CD8-positive, alpha-beta memory T cell (primary cell): ENCODE results near the gene ADM5. TPM values are rescaled to one million over a fixed set of nuclear protein-coding genes. Genes with fewer than 3 reads are reported as not detected.

ENCODE experiments used
- CTCF ChIA-PET: fragments of 350-600 bp; sonication (Branson Sonifier 250); formaldehyde crosslinking; loops from one replicate; lab custom pipeline; 2021; ENCODE audit warnings: antibody characterized with exemption; lab: Charles Lee
- POLR2A ChIA-PET: fragments of 350-600 bp; sonication (Branson Sonifier 250); formaldehyde crosslinking; loops from one replicate; lab custom pipeline; 2021; ENCODE audit warnings: antibody characterized with exemption; lab: Charles Lee
- DNase-seq, 5 donors: peaks; one replicate each; pipeline versions ENCODE4 v3.0.0 to v3.0.0-alpha.2; 2020 to 2022; ENCODE audit warnings: mixed read lengths in 1 of 5
- H3K27ac ChIP-seq: one replicate; pipeline ENCODE4 v1.7.0; 2013; ENCODE audit warnings: low read depth, mild to moderate bottlenecking, low read length, moderate library complexity
- H3K27me3 ChIP-seq: 2 replicates; pipeline ENCODE4 v1.7.0; 2013; ENCODE audit warnings: low read length, mild to moderate bottlenecking; ENCODE audit not compliant: insufficient read depth, poor library complexity, severe bottlenecking
- H3K36me3 ChIP-seq: 2 replicates; pipeline ENCODE4 v1.7.0; 2013; ENCODE audit warnings: mild to moderate bottlenecking, low read length, moderate library complexity; ENCODE audit not compliant: insufficient read depth
- H3K4me1 ChIP-seq: 2 replicates; pipeline ENCODE4 v1.7.0; 2013; ENCODE audit warnings: mild to moderate bottlenecking, low read length, moderate library complexity; ENCODE audit not compliant: insufficient read depth
- H3K4me3 ChIP-seq: 2 replicates; pipeline ENCODE4 v1.7.0; 2013; ENCODE audit warnings: mild to moderate bottlenecking, low read length
- H3K9me3 ChIP-seq: 2 replicates; pipeline ENCODE4 v1.7.0; 2013; ENCODE audit warnings: mild to moderate bottlenecking, low read length
- H3K27ac Mint-ChIP-seq, 8 donors: one replicate each; pipeline ENCODE4 v1.8.0; 2020 to 2021; ENCODE audit warnings: mixed read lengths in 8 of 8, mild to moderate bottlenecking in 6 of 8, inconsistent platforms in 3 of 8, moderate library complexity in 3 of 8
- H3K27me3 Mint-ChIP-seq, 2 donors: one replicate each; pipeline ENCODE4 v1.8.0; 2020 to 2021; ENCODE audit warnings: mixed read lengths in 2 of 2, mild to moderate bottlenecking in 1 of 2, moderate library complexity in 1 of 2
- H3K36me3 Mint-ChIP-seq, 3 donors: one replicate each; pipeline ENCODE4 v1.8.0; 2020 to 2021; ENCODE audit warnings: mixed read lengths in 3 of 3, inconsistent platforms in 1 of 3, mild to moderate bottlenecking in 1 of 3
- H3K4me1 Mint-ChIP-seq, 3 donors: one replicate each; pipeline ENCODE4 v1.8.0; 2020 to 2021; ENCODE audit warnings: mixed read lengths in 3 of 3, inconsistent platforms in 1 of 3, mild to moderate bottlenecking in 1 of 3
- H3K4me3 Mint-ChIP-seq, 7 donors: one replicate each; pipeline ENCODE4 v1.8.0; 2020 to 2021; ENCODE audit warnings: mixed read lengths in 7 of 7, mild to moderate bottlenecking in 6 of 7, moderate library complexity in 4 of 7, inconsistent platforms in 2 of 7
- H3K9me3 Mint-ChIP-seq, 5 donors: one replicate each; pipeline ENCODE4 v1.8.0; 2020 to 2022; ENCODE audit warnings: mixed read lengths in 5 of 5, mild to moderate bottlenecking in 3 of 5, moderate library complexity in 2 of 5, inconsistent platforms in 1 of 5
- polyA plus RNA-seq: library from polyadenylated mRNA; unstranded; fragments of 300-500 nt; fragmentation: Illumina TruSeq; gene quantifications from one replicate; pipeline ENCODE4 v1.2.3, GENCODE V29; 2021
- total RNA-seq, 2 experiments: library from RNA; stranded (reverse); gene quantifications; one replicate each; pipeline ENCODE4 v1.2.3, GENCODE V29; 2021

Gene ADM5
- total and polyA plus RNA-seq, 3 experiments from 2014 or later: 0.91 to 7.2 (median 6.9) TPM

DNA sequence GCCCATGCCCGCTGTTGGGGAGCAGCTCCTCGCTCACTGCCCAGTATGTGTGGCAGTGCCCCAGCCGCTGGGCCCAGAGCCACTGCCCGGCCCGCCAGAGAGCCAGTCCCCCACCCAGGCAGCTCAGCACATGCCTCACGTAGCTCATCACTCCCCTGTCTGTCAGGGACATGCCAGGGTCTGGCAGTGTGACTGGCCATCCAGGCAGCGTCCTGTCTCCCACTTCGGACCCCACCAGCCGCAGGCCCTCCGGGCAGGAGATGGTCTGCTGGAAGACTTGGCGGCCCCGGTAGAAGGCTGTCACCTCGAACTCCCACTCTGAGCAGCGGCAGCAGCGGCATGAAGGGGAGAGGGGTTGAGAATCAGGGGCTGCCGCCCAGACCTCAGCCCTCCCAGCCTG, 27.4 kb upstream of the ADM5 start:
- Mint-ChIP-seq H3K27me3 (no peaks in the 10 kb centered on the region), H3K9me3 (no peaks in the 10 kb centered on the region), H3K27ac (peak overlapping the region in 4 of 8 donors; percentile 8 to 61 (median 27)), H3K4me3 (peak overlapping the region in 3 of 7 donors; percentile 10 to 48 (median 11)), H3K4me1 (peaks cover 28 to 54% (median 33%) of the 10 kb centered on the region in 3 donors), H3K36me3 (peaks cover 0 to 76% (median 4%) of the 10 kb centered on the region in 3 donors)
- ChIA-PET POLR2A (interaction anchor here (3.9 kb wide), 1 partner anchor 20 kb away, joined by 61 read pairs; the partner anchor contains the start of genes RRAS and SCAF1), CTCF (no interaction called here)
- H3K27ac ChIP-seq: no peak overlapping the region
- no peak overlapping the region for H3K4me3 ChIP-seq
- H3K4me1 ChIP-seq: peaks cover 29% of the 10 kb centered on the region
- H3K27me3 ChIP-seq: no peaks in the 10 kb centered on the region
- no peaks in the 10 kb centered on the region for H3K9me3 ChIP-seq
- H3K36me3 ChIP-seq: peaks cover 33% of the 10 kb centered on the region
- no peak for DNase-seq

DNA sequence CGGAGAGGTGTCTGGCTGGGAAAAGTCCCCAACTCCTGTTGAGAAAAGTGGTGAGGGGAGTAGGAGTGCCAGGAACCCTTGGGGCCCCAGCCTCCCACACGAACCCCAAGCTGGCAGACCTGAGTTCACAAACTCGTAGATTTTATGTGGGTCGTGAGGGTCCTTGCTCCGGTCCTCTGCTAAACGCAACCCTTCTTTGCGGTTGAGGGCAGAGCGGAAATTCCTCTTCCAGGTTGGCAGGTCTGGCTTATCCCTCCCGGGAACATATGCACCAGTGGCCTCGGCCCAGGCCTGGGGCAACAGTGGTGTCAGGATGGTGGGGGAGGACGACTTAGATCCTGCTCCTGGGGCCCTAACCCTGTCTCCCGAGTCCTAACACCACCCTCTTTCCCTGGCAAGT, 26.2 kb upstream of the ADM5 start:
- Histone ChIP-seq H3K9me3 (no peaks in the 10 kb centered on the region), H3K27me3 (no peaks in the 10 kb centered on the region), H3K4me1 (peaks cover 29% of the 10 kb centered on the region), H3K36me3 (peaks cover 33% of the 10 kb centered on the region), H3K4me3 (peak overlapping the region; percentile 99), H3K27ac (peak overlapping the region; percentile 77)
- Mint-ChIP-seq H3K36me3 (peaks cover 0 to 70% (median 4%) of the 10 kb centered on the region in 3 donors), H3K27me3 (no peaks in the 10 kb centered on the region), H3K27ac (peak overlapping the region; percentile 74 to 100 (median 98)), H3K4me1 (peaks cover 31 to 55% (median 40%) of the 10 kb centered on the region in 3 donors), H3K9me3 (no peaks in the 10 kb centered on the region), H3K4me3 (peak overlapping the region; percentile 95 to 99 (median 97))
- CTCF ChIA-PET: interaction anchor here (1.4 to 3.7 kb wide), 3 partner anchors 11 to 22 kb away, joined by 3 to 26 read pairs (median 13); partner anchors contain the start of genes RRAS and SCAF1
- POLR2A ChIA-PET: interaction anchor here (0.7 to 3.9 kb wide), 5 partner anchors 11 to 671 kb away, joined by 4 to 61 read pairs (median 14); partner anchors contain the start of genes PRMT1, RRAS and SCAF1
- DNase-seq: no peak

DNA sequence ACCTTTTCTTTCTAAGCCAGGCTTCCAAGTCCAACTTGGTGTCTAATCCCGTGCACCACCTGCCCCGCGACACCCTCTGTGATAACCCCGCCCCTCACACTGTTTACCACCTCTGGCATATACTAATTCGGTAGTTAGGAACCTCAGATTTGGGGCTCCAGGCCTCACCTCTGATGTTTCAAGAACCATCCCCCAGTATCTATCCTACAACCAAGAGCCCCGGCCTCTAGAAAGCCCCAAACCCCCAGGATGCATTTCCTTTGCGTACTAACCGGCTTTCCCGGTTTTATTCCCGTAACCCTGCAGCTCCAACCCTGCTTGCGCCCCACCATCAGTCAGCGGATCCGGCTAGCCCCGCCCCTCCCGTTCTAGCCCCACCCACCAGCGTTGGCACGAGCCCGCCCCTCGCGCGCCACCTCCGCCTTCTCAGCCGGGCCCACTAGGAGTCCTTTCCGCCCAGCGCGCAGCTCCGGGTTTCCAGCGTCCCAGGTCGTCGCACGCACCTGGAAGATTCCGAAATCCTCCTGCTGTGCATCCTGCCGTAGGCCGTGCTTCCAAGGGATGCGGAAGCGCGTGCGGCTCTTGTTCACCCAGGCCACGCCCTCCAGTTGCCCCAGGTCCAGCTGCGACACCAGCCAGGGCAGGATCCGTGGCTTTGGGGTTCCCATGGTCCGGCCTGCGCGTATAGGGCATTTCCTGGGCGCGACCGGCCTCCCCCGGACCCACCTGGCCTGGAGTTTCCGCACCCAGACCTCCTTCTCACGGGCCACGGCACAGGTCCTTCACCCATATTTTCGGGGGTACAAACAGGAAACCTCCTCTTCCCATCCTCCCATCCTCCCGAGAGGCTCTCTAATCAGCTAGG, 25.0 kb upstream of the ADM5 start:
- H3K36me3 Mint-ChIP-seq: peaks cover 0 to 60% (median 4%) of the 10 kb centered on the region in 3 donors
- no peaks in the 10 kb centered on the region for H3K9me3 Mint-ChIP-seq
- H3K4me1 Mint-ChIP-seq: peaks cover 31 to 52% (median 40%) of the 10 kb centered on the region in 3 donors
- peak overlapping the region; percentile 95 to 99 (median 97) for H3K4me3 Mint-ChIP-seq
- H3K4me3 ChIP-seq: peak overlapping the region; percentile 99
- peak; percentile 82 to 96 (median 89) for DNase-seq
- H3K36me3 ChIP-seq: peaks cover 25% of the 10 kb centered on the region
- no peaks in the 10 kb centered on the region for H3K27me3 ChIP-seq
- H3K27ac ChIP-seq: peak overlapping the region; percentile 77
- H3K9me3 ChIP-seq: no peaks in the 10 kb centered on the region
- no peaks in the 10 kb centered on the region for H3K27me3 Mint-ChIP-seq
- CTCF ChIA-PET: interaction anchor here (0.8 to 3.7 kb wide), 6 partner anchors 10 to 159 kb away, joined by 3 to 26 read pairs (median 5); partner anchors contain the start of genes RRAS and SCAF1
- peaks cover 29% of the 10 kb centered on the region for H3K4me1 ChIP-seq
- H3K27ac Mint-ChIP-seq: peak overlapping the region; percentile 74 to 100 (median 98)
- POLR2A ChIA-PET: interaction anchor here (0.6 to 3.9 kb wide), 13 partner anchors 10 to 672 kb away, joined by 3 to 61 read pairs (median 4); partner anchors contain the start of genes NOSIP, PRMT1, PRRG2 and RRAS

DNA sequence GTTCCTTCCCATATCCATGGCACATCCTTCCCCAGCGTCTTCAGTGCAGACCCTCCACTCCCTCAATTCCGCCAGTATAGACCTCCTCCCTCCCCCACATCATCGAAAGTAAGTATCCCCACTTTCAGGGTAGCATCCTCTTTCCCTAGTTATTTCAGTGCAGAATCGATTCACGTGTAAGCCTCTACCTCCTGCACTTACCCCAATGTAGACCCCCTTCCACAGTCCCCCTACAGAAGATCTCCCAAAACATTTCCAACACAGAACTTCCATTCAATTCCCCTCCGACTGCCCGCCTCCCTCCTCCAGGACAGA, 24.4 kb upstream of the ADM5 start:
- H3K27me3 ChIP-seq: no peaks in the 10 kb centered on the region
- POLR2A ChIA-PET: interaction anchor here (0.6 to 3.9 kb wide), 11 partner anchors 10 to 170 kb away, joined by 3 to 61 read pairs (median 4); partner anchors contain the start of genes NOSIP, PRMT1, PRRG2 and RRAS
- Mint-ChIP-seq H3K27me3 (no peaks in the 10 kb centered on the region), H3K27ac (peak overlapping the region; percentile 74 to 100 (median 98)), H3K4me3 (peak overlapping the region; percentile 95 to 99 (median 97)), H3K36me3 (peaks cover 0 to 59% (median 2%) of the 10 kb centered on the region in 3 donors), H3K4me1 (peaks cover 31 to 49% (median 40%) of the 10 kb centered on the region in 3 donors), H3K9me3 (no peaks in the 10 kb centered on the region)
- H3K4me3 ChIP-seq: peak overlapping the region; percentile 99
- peaks cover 21% of the 10 kb centered on the region for H3K36me3 ChIP-seq
- peak overlapping the region; percentile 77 for H3K27ac ChIP-seq
- peaks cover 29% of the 10 kb centered on the region for H3K4me1 ChIP-seq
- DNase-seq: no peak
- no peaks in the 10 kb centered on the region for H3K9me3 ChIP-seq
- CTCF ChIA-PET: interaction anchor here (1.6 to 3.7 kb wide), 3 partner anchors 10 to 118 kb away, joined by 4 to 26 read pairs (median 13); partner anchors contain the start of genes RRAS and SCAF1

DNA sequence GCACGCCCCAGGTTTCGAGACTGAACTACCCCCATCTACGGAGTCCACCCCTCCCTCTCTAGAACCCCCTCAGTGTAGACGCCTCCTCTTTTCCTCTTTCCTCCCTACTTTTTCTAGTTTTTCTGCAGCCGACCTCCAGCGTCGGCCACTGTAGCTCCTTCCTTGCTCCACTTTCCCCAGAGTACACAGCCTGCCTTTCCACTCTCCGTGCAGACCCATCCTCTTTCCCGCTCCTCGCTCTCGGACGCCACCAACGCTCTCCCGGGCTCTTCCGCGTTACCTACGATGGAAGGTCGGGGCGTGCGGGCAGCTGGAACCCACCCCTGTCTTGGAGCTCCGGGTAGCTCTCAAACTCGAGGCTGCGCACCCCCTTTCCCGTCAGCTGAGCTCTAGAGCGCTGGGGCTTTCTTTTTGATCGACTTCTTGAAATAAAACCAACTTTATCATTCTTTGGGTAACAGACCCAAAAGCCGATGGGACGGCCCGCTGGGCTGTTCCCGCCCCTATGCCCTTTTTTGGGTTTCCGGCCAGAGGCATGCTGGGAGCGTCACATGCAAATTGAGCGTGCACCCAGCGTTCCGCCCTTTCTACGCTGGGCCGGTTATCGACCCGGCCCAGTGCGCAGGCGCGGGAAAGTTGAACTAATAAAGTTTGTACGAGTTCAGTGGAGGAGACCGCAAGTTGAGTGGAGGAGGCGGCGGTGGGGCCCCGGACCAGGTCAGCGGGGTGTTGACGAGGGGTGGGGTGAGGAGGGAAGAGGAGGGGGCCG, 23.9 kb upstream of the ADM5 start, which contains the start of the genes BCL2L12 and IRF3:
BCL2L12 (plus strand) TSS at position 583 of the 769 bp plus-strand sequence. CDS start 760 bp downstream, outside the sequence.
IRF3 (minus strand) TSS at position 507 of the 769 bp plus-strand sequence. CDS start 1,019 bp downstream, outside the sequence.
- Histone ChIP-seq H3K27me3 (no peaks in the 10 kb centered on the region), H3K4me3 (peak within 1 kb of the TSS; percentile 99), H3K27ac (peak within 1 kb of the TSS; percentile 77), H3K9me3 (no peaks in the 10 kb centered on the region), H3K36me3 (peaks cover 16% of the 10 kb centered on the region), H3K4me1 (peaks cover 29% of the 10 kb centered on the region)
- peaks cover 0 to 55% (median 0%) of the 10 kb centered on the region in 3 donors for H3K36me3 Mint-ChIP-seq
- peak within 1 kb of the TSS; percentile 74 to 100 (median 98) for H3K27ac Mint-ChIP-seq
- peak within 1 kb of the TSS; percentile 95 to 99 (median 97) for H3K4me3 Mint-ChIP-seq
- DNase-seq: peak; percentile 98 to 100 (median 100)
- CTCF ChIA-PET: interaction anchor here (1.6 to 3.7 kb wide), 3 partner anchors 9 to 118 kb away, joined by 4 to 26 read pairs (median 13); partner anchors contain the start of genes RRAS and SCAF1
- peaks cover 28 to 44% (median 40%) of the 10 kb centered on the region in 3 donors for H3K4me1 Mint-ChIP-seq
- H3K9me3 Mint-ChIP-seq: no peaks in the 10 kb centered on the region
- POLR2A ChIA-PET: interaction anchor here (0.6 to 3.9 kb wide), 12 partner anchors 9 to 897 kb away, joined by 3 to 61 read pairs (median 6); partner anchors contain the start of genes NOSIP, PRMT1, PRRG2 and RRAS
- H3K27me3 Mint-ChIP-seq: no peaks in the 10 kb centered on the region

DNA sequence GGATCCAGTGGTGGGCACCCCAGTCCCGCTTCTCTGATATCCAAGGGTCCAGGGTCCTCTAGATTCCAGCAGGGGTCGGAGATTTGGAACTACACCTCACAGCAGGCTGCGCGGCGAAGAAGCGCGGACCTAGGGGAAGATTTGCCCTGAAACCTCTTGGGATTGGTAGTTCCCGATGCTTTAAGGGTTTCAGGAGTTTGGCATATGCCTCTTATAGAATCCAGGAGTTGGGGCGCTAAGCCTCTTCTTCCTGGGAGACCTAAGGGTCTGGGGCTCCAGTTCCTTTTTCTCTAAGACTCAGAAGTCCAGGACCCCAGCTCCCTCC, 23.3 kb upstream of the ADM5 start:
- Histone ChIP-seq H3K27ac (peak overlapping the region; percentile 77), H3K4me3 (peak overlapping the region; percentile 99), H3K36me3 (peaks cover 16% of the 10 kb centered on the region), H3K9me3 (no peaks in the 10 kb centered on the region), H3K27me3 (no peaks in the 10 kb centered on the region), H3K4me1 (peaks cover 29% of the 10 kb centered on the region)
- POLR2A ChIA-PET: interaction anchor here (1.2 to 3.9 kb wide), 4 partner anchors 9 to 171 kb away, joined by 3 to 61 read pairs (median 20); partner anchors contain the start of genes PRMT1, RRAS and SCAF1
- Mint-ChIP-seq H3K36me3 (peaks cover 0 to 53% (median 0%) of the 10 kb centered on the region in 3 donors), H3K27ac (peak overlapping the region; percentile 74 to 100 (median 98)), H3K4me1 (peaks cover 28 to 42% (median 40%) of the 10 kb centered on the region in 3 donors), H3K27me3 (no peaks in the 10 kb centered on the region), H3K4me3 (peak overlapping the region; percentile 95 to 99 (median 97)), H3K9me3 (no peaks in the 10 kb centered on the region)
- CTCF ChIA-PET: interaction anchor here (2.9 to 3.7 kb wide), 2 partner anchors 8 to 25 kb away, joined by 13 to 26 read pairs; partner anchors contain the start of genes RRAS and SCAF1
- DNase-seq: no peak
